Measurements from ENCODE around the gene GPBP1L1. TPM values are rescaled to one million over a fixed set of nuclear protein-coding genes. Genes with fewer than 3 reads are reported as not detected.

Gene GPBP1L1
- polyA plus RNA-seq, 1 donor (not counting 4 experiments of a cell fraction or from before 2014, with no cell fraction given) = 64.1 TPM

DNA sequence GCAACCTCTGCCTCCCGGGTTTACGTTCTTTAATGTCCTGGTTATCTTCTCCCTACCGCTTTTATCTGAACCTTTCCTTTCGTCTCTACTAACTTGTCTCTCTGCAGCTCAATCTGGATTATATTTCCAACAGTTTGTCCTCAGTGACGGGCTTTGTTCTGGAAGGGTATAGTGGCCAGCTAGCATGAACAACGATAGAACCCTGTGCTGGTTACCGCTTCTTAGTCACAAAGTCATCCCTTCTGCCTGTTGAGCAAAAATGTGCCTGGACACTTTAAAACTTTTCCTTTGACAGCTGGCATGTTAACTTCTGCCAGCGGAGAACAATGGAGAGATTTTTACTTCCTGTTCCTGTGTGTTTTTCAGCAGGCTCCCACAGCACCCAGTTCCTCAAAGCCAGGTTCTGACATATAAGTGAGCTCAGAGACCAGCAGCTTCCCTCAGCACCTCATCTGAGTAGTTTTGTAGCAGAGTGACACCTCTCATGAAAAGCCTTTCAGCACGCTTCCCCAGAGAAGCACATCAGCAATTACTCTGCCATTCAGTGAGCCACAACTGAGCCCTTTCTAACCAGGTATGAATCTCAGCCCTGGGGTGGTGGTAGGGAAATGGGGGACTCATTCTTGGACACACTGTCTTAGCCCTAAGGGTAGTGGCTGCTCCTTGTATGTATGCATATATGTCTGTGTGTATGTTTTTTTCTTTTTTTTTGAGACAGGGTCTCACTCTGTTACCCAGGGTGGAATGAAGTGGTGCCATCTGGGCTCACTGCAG lies 38.9 kb downstream of the GPBP1L1 start:
- H3K36me3 ChIP-seq (ENCODE audit: control insufficient read depth in 2 of 2, extremely low read depth in 1 of 2, insufficient read depth in 2 of 2, low read length in 2 of 2) = peaks cover 20 to 30% of the 10 kb centered on the region in 2 experiments
- H4K20me1 ChIP-seq (ENCODE audit: control insufficient read depth, extremely low read depth, insufficient read depth, low read length) = no peaks in the 10 kb centered on the region
- no peaks in the 10 kb centered on the region for H3K27me3 ChIP-seq (ENCODE audit: control insufficient read depth, extremely low read depth, insufficient read depth, low read length)
- no peak overlapping the region for H2AFZ ChIP-seq (ENCODE audit: control insufficient read depth, low read length)
- no peak overlapping the region for H3K4me2 ChIP-seq (ENCODE audit: control insufficient read depth, extremely low read depth, insufficient read depth, low read depth, low read length)
- H3K9me3 ChIP-seq (ENCODE audit: control insufficient read depth, low read depth, low read length) = no peaks in the 10 kb centered on the region
- H3K9me1 ChIP-seq (ENCODE audit: control insufficient read depth, extremely low read depth, insufficient read depth, low read length) = peaks cover 2% of the 10 kb centered on the region
- no peak overlapping the region for H3K9ac ChIP-seq (ENCODE audit: control insufficient read depth, extremely low read depth, insufficient read depth, low read length)
- no peak overlapping the region for H3K27ac ChIP-seq (ENCODE audit: control insufficient read depth, insufficient read depth, low read length)
- DNase-seq (ENCODE audit: low read depth, low spot score) = no peak
- no peak overlapping the region for H3K4me3 ChIP-seq (ENCODE audit: control insufficient read depth in 2 of 3, extremely low read depth in 1 of 3, insufficient read depth in 2 of 3, low read depth in 1 of 3, low read length in 3 of 3)
- FAIRE-seq = no peak
- H3K4me1 ChIP-seq (ENCODE audit: control insufficient read depth, extremely low read depth, insufficient read depth, low read length) = no peaks in the 10 kb centered on the region
- dilution Hi-C loops (cut with MboI; ENCODE audit: extremely low pct_ligation_motif_present, low sequenced_read_pairs) = no loop called here
- peaks cover 16% of the 10 kb centered on the region for H3K79me2 ChIP-seq (ENCODE audit: control insufficient read depth, insufficient read depth, low read length)
- TF ChIP-seq CTCF (optimal IDR thresholded peaks at IDR 0.05 in 1 of 3, IDR thresholded peaks at IDR 0.05 in 1 of 3, conservative IDR thresholded peaks at IDR 0.05 in 1 of 3; ENCODE audit: extremely low read depth in 1 of 3, insufficient read depth in 2 of 3, low read length in 3 of 3) = no peak
- TF ChIP-seq EZH2 (IDR thresholded peaks at IDR 0.05; ENCODE audit: low read length) = no peak

GRCh38 chr1:45644661-45645060 lies 41.7 kb downstream of the GPBP1L1 start:
- Histone ChIP-seq H3K79me2 (ENCODE audit: control insufficient read depth, insufficient read depth, low read length) (peaks cover 6% of the 10 kb centered on the region), H4K20me1 (ENCODE audit: control insufficient read depth, extremely low read depth, insufficient read depth, low read length) (no peaks in the 10 kb centered on the region), H3K36me3 (ENCODE audit: control insufficient read depth in 2 of 2, extremely low read depth in 1 of 2, insufficient read depth in 2 of 2, low read length in 2 of 2) (peaks cover 18 to 38% of the 10 kb centered on the region in 2 experiments), H3K4me1 (ENCODE audit: control insufficient read depth, extremely low read depth, insufficient read depth, low read length) (no peaks in the 10 kb centered on the region), H3K4me3 (ENCODE audit: control insufficient read depth in 2 of 3, extremely low read depth in 1 of 3, insufficient read depth in 2 of 3, low read depth in 1 of 3, low read length in 3 of 3) (no peak overlapping the region), H3K9me1 (ENCODE audit: control insufficient read depth, extremely low read depth, insufficient read depth, low read length) (no peaks in the 10 kb centered on the region), H3K27me3 (ENCODE audit: control insufficient read depth, extremely low read depth, insufficient read depth, low read length) (no peaks in the 10 kb centered on the region), H3K9me3 (ENCODE audit: control insufficient read depth, low read depth, low read length) (no peaks in the 10 kb centered on the region), H3K27ac (ENCODE audit: control insufficient read depth, insufficient read depth, low read length) (no peak overlapping the region), H3K4me2 (ENCODE audit: control insufficient read depth, extremely low read depth, insufficient read depth, low read depth, low read length) (no peak overlapping the region), H3K9ac (ENCODE audit: control insufficient read depth, extremely low read depth, insufficient read depth, low read length) (no peak overlapping the region), H2AFZ (ENCODE audit: control insufficient read depth, low read length) (no peak overlapping the region)
- no peak for TF ChIP-seq EZH2 (IDR thresholded peaks at IDR 0.05; ENCODE audit: low read length)
- TF ChIP-seq CTCF (optimal IDR thresholded peaks at IDR 0.05 in 1 of 3, IDR thresholded peaks at IDR 0.05 in 1 of 3, conservative IDR thresholded peaks at IDR 0.05 in 1 of 3; ENCODE audit: extremely low read depth in 1 of 3, insufficient read depth in 2 of 3, low read length in 3 of 3) = no peak
- no peak for DNase-seq (ENCODE audit: low read depth, low spot score)
- FAIRE-seq = no peak
- dilution Hi-C loops (cut with MboI; ENCODE audit: extremely low pct_ligation_motif_present, low sequenced_read_pairs) = no loop called here
